ENCODE measurements around the gene IL17RE.
A peak's percentile ranks its signal among the peaks of the same experiment; 100 is the strongest.

IL17RE gene

GRCh38 chr3:9903904-9904303, 1.3 kb downstream of the IL17RE start:
- no peak for FAIRE-seq

- no peak for FAIRE-seq
Observed at GRCh38 chr3:9906480-9906879, 3.8 kb downstream of the IL17RE start.

- FAIRE-seq, result no peak
Observed at GRCh38 chr3:9908286-9908685, 5.6 kb downstream of the IL17RE start.

GRCh38 chr3:9909221-9910013, 6.8 kb downstream of the IL17RE start:
- FAIRE-seq, result no peak

GRCh38 chr3:9911863-9912262, 9.2 kb downstream of the IL17RE start:
- no peak for FAIRE-seq

GRCh38 chr3:9912294-9912935, 9.8 kb downstream of the IL17RE start:
- FAIRE-seq, result no peak

GRCh38 chr3:9913601-9914000, 11.0 kb downstream of the IL17RE start:
- FAIRE-seq, result no peak

GRCh38 chr3:9914011-9914410, 11.4 kb downstream of the IL17RE start:
- no peak for FAIRE-seq

GRCh38 chr3:9914559-9915253, 12.1 kb downstream of the IL17RE start:
- no peak for FAIRE-seq

- FAIRE-seq, result no peak
Observed at GRCh38 chr3:9915254-9916141, 12.8 kb downstream of the IL17RE start.

- FAIRE-seq, result no peak
Observed at GRCh38 chr3:9916346-9916733, 13.7 kb downstream of the IL17RE start.

- no peak for FAIRE-seq
Observed at GRCh38 chr3:9916734-9917680, 14.4 kb downstream of the IL17RE start, which contains the start of gene IL17RC. Gene IL17RC, plus strand, starts transcription at chr3:9917098. Its CDS starts 218 bp downstream, at chr3:9917316.

GRCh38 chr3:9917820-9918219, 15.2 kb downstream of the IL17RE start:
- no peak for FAIRE-seq

- no peak for FAIRE-seq
Observed at GRCh38 chr3:9918261-9919038, 15.8 kb downstream of the IL17RE start.

GRCh38 chr3:9928158-9928557, 25.5 kb downstream of the IL17RE start:
- no peak for FAIRE-seq

GRCh38 chr3:9930804-9931418, 28.3 kb downstream of the IL17RE start:
- FAIRE-seq, result no peak

GRCh38 chr3:9932535-9932842, 29.8 kb downstream of the IL17RE start:
- no peak for FAIRE-seq

- no peak for FAIRE-seq
Observed at GRCh38 chr3:9932843-9933560, 30.4 kb downstream of the IL17RE start.

- peak; percentile 51 for FAIRE-seq
Observed at GRCh38 chr3:9933561-9934234, 31.1 kb downstream of the IL17RE start, which contains the start of gene CRELD1. Gene CRELD1, plus strand, starts transcription at chr3:9933834. Its CDS starts 605 bp downstream, at chr3:9934439.
